ENCODE measurements around the gene TXNDC2. TPM values are rescaled to one million over a fixed set of nuclear protein-coding genes. Genes with fewer than 3 reads are reported as not detected.

The TXNDC2 gene
- total and polyA plus RNA-seq, 9 of the 15 experiments (the other 6 are each of a cell fraction or from before 2014, with no cell fraction given) = 1.2 to 4.9 (median 2.3) TPM

DNA sequence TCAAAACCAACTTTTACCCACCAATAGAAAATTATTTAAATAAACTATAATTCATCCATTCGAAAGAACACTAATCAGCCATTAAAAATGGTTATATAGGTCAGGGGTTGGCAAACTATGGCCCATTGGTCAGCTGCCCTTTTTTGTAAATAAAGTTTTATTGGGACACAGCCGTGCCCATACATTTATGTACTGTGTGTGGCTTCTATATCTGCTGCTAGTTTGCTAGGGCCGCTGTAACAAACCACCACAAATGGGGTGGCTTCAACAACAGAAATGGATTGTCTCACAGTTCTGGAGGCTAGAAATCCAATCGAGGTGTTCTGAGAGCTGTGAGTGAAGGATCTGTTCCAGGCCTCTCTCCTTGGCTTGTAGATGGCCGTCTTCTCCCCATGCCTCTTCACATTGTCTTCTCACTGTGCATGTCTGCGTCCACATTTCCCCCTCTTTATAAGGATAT is 7.0 kb upstream of the TXNDC2 start (continued):
- TF ChIP-seq, protein P1, sequence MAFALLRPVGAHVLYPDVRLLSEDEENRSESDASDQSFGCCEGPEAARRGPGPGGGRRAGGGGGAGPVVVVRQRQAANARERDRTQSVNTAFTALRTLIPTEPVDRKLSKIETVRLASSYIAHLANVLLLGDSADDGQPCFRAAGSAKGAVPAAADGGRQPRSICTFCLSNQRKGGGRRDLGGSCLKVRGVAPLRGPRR (CRISPR knock-in tag; IDR thresholded peaks at IDR 0.05) = peak; percentile 84; the same call in 1 of the 2 replicates
- TF ChIP-seq RCOR1 (IDR thresholded peaks at IDR 0.05; ENCODE audit: borderline replicate concordance in 1 of 2, low read depth in 2 of 2, low read length in 2 of 2) = no peak
- TF ChIP-seq, protein P2, sequence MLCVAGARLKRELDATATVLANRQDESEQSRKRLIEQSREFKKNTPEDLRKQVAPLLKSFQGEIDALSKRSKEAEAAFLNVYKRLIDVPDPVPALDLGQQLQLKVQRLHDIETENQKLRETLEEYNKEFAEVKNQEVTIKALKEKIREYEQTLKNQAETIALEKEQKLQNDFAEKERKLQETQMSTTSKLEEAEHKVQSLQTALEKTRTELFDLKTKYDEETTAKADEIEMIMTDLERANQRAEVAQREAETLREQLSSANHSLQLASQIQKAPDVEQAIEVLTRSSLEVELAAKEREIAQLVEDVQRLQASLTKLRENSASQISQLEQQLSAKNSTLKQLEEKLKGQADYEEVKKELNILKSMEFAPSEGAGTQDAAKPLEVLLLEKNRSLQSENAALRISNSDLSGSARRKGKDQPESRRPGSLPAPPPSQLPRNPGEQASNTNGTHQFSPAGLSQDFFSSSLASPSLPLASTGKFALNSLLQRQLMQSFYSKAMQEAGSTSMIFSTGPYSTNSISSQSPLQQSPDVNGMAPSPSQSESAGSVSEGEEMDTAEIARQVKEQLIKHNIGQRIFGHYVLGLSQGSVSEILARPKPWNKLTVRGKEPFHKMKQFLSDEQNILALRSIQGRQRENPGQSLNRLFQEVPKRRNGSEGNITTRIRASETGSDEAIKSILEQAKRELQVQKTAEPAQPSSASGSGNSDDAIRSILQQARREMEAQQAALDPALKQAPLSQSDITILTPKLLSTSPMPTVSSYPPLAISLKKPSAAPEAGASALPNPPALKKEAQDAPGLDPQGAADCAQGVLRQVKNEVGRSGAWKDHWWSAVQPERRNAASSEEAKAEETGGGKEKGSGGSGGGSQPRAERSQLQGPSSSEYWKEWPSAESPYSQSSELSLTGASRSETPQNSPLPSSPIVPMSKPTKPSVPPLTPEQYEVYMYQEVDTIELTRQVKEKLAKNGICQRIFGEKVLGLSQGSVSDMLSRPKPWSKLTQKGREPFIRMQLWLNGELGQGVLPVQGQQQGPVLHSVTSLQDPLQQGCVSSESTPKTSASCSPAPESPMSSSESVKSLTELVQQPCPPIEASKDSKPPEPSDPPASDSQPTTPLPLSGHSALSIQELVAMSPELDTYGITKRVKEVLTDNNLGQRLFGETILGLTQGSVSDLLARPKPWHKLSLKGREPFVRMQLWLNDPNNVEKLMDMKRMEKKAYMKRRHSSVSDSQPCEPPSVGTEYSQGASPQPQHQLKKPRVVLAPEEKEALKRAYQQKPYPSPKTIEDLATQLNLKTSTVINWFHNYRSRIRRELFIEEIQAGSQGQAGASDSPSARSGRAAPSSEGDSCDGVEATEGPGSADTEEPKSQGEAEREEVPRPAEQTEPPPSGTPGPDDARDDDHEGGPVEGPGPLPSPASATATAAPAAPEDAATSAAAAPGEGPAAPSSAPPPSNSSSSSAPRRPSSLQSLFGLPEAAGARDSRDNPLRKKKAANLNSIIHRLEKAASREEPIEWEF (CRISPR knock-in tag; IDR thresholded peaks at IDR 0.05) = peak; percentile 73; the same call in 1 of the 2 replicates
- TF ChIP-seq, protein P3, sequence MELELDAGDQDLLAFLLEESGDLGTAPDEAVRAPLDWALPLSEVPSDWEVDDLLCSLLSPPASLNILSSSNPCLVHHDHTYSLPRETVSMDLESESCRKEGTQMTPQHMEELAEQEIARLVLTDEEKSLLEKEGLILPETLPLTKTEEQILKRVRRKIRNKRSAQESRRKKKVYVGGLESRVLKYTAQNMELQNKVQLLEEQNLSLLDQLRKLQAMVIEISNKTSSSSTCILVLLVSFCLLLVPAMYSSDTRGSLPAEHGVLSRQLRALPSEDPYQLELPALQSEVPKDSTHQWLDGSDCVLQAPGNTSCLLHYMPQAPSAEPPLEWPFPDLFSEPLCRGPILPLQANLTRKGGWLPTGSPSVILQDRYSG (tag; conservative IDR thresholded peaks at IDR 0.05; ENCODE audit: low read depth) = peak; percentile 76
- no peak for TF ChIP-seq TEAD4 (IDR thresholded peaks at IDR 0.05; ENCODE audit: low read length)
- no peak for TF ChIP-seq TEAD4 (CRISPR knock-in tag; IDR thresholded peaks at IDR 0.05; ENCODE audit: borderline replicate concordance)
- peak; percentile 64; the same call in 1 of the 2 replicates for TF ChIP-seq ZKSCAN1 (IDR thresholded peaks at IDR 0.05; ENCODE audit: low read depth, low read length)
- TF ChIP-seq ZNF354B (CRISPR knock-in tag; IDR thresholded peaks at IDR 0.05) = 0 out of 2 replicates have a peak, but pooled peaks have one; percentile 28
- TF ChIP-seq, protein P4, sequence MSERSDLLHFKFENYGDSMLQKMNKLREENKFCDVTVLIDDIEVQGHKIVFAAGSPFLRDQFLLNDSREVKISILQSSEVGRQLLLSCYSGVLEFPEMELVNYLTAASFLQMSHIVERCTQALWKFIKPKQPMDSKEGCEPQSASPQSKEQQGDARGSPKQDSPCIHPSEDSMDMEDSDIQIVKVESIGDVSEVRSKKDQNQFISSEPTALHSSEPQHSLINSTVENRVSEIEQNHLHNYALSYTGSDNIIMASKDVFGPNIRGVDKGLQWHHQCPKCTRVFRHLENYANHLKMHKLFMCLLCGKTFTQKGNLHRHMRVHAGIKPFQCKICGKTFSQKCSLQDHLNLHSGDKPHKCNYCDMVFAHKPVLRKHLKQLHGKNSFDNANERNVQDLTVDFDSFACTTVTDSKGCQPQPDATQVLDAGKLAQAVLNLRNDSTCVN (CRISPR knock-in tag; IDR thresholded peaks at IDR 0.05) = 0 out of 2 replicates have a peak, but pooled peaks have one; percentile 40
- peak; percentile 78 for TF ChIP-seq KLF6 (CRISPR knock-in tag; IDR thresholded peaks at IDR 0.05; ENCODE audit: borderline replicate concordance)
- TF ChIP-seq ZNF133 (CRISPR knock-in tag; IDR thresholded peaks at IDR 0.05) = 0 out of 2 replicates have a peak, but pooled peaks have one; percentile 65
- TF ChIP-seq, protein P5, sequence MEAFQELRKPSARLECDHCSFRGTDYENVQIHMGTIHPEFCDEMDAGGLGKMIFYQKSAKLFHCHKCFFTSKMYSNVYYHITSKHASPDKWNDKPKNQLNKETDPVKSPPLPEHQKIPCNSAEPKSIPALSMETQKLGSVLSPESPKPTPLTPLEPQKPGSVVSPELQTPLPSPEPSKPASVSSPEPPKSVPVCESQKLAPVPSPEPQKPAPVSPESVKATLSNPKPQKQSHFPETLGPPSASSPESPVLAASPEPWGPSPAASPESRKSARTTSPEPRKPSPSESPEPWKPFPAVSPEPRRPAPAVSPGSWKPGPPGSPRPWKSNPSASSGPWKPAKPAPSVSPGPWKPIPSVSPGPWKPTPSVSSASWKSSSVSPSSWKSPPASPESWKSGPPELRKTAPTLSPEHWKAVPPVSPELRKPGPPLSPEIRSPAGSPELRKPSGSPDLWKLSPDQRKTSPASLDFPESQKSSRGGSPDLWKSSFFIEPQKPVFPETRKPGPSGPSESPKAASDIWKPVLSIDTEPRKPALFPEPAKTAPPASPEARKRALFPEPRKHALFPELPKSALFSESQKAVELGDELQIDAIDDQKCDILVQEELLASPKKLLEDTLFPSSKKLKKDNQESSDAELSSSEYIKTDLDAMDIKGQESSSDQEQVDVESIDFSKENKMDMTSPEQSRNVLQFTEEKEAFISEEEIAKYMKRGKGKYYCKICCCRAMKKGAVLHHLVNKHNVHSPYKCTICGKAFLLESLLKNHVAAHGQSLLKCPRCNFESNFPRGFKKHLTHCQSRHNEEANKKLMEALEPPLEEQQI (IDR thresholded peaks at IDR 0.05) = no peak
- peak; percentile 55; the same call in 1 of the 2 replicates for TF ChIP-seq ZKSCAN3 (CRISPR knock-in tag; IDR thresholded peaks at IDR 0.05)
- peak; percentile 74 for TF ChIP-seq MEF2D (tag; conservative IDR thresholded peaks at IDR 0.05; ENCODE audit: low read depth)
- TF ChIP-seq NR2C1 (IDR thresholded peaks at IDR 0.05) = no peak
- peak; percentile 84 for TF ChIP-seq NR2C1 (tag; IDR thresholded peaks at IDR 0.05)

Data from K562 (cell line).